AG04449 (cell line): Measurements from ENCODE around the gene SLC6A20.
"Not testable (repeated sequence)": the region's sequence is repeated elsewhere in the genome, so short reads cannot be mapped to it uniquely, and the experiment has no call there.

Experiments used
- CTCF ChIA-PET: fragments of 350-600 bp; formaldehyde crosslinking; extraction: SDS; loops from one replicate; lab custom pipeline; 2021; ENCODE audit warnings: antibody characterized with exemption; lab: Yijun Ruan, JAX
- POLR2A ChIA-PET: fragments of 400-600, 350-600 bp; formaldehyde crosslinking; extraction: SDS; loops from one replicate; lab custom pipeline; 2020; ENCODE audit warnings: antibody characterized with exemption, inconsistent platforms; lab: Yijun Ruan, JAX
- DNase-seq: peaks from one replicate; pipeline ENCODE4 v3.0.0-alpha.2; 2010; ENCODE audit warnings: low read depth, low spot score
- H3K4me3 ChIP-seq: 2 replicates; pipeline ENCODE4 v1.5.1; 2011; ENCODE audit warnings: low read depth, mild to moderate bottlenecking, control low read depth, low read length
- TF ChIP-seq, protein P1 (sequence below): IDR thresholded peaks from one replicate; pipeline ENCODE4 v1.5.1; 2011; ENCODE audit warnings: mild to moderate bottlenecking, moderate library complexity, low read length, control low read depth, inconsistent platforms; ENCODE audit not compliant: insufficient read depth; ENCODE audit errors: missing control alignments

SLC6A20 gene

DNA sequence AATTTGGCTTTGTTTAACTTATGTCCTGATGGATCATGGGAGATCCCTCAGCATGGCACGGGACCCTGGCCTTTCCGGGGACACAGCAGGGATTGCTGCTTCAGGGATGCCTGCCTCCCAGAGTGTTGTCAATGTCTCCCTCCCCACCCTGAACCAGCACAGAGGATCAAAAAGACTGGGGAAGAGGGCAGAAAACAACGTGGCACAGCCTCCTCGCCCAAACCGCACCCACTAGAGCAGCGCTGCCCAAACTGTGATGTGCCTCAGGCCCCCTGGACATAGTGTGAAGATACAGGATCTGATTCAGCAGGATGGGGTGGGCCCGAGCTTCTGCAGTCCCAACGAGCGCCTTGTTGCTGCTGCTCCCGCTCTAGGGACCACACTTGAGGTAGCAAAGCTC, 34.5 kb downstream of the SLC6A20 start:
- POLR2A ChIA-PET: no interaction called here
- TF ChIP-seq, protein P1, sequence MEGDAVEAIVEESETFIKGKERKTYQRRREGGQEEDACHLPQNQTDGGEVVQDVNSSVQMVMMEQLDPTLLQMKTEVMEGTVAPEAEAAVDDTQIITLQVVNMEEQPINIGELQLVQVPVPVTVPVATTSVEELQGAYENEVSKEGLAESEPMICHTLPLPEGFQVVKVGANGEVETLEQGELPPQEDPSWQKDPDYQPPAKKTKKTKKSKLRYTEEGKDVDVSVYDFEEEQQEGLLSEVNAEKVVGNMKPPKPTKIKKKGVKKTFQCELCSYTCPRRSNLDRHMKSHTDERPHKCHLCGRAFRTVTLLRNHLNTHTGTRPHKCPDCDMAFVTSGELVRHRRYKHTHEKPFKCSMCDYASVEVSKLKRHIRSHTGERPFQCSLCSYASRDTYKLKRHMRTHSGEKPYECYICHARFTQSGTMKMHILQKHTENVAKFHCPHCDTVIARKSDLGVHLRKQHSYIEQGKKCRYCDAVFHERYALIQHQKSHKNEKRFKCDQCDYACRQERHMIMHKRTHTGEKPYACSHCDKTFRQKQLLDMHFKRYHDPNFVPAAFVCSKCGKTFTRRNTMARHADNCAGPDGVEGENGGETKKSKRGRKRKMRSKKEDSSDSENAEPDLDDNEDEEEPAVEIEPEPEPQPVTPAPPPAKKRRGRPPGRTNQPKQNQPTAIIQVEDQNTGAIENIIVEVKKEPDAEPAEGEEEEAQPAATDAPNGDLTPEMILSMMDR: no peak
- H3K4me3 ChIP-seq: no peak overlapping the region
- CTCF ChIA-PET: interaction anchor here (0.9 to 6.6 kb wide), 26 partner anchors 8 to 617 kb away, joined by 3 to 139 read pairs (median 6); partner anchors contain the start of gene FYCO1
- DNase-seq: no peak

DNA sequence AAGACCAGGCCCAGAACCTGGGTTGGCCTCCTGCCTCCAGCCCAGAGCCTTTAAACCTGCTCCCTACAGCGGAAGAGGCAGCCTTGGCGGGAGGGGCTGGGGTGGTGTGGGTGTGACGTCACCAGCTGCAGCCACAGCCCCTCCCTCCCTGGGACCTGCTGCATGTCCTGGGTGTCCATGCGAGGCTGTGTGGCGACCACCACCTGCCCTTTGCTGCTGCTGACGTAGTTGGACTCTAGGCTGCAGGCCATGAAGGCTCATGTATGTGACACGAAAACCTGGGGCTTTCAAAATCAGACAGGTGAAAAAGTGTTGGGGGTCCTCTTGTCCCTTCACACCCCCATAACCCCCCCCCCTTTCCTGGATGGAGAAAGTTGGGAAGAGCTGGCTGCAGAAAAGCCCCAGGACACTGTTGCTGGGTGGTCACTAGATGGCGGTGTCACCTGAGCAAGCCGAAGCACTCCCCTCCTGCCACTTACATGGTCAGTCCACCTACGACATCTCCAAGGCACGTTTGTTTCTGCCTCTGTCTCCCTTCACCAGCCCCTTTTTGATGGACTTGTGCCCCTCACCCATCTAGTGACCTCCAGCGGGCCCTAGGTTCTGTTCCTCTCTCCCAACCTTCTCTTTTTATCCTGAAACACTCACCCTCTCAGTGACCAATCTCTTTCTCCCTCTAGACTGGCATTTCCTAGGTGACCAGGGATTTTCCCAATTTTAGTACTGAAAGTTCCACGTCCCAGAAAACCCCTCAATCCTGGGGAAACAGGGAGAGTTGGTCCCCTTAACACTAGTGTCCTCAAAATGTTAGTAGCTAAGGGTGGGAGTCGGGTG, 35.2 kb downstream of the SLC6A20 start:
- TF ChIP-seq, protein P1: peak; percentile 90
- CTCF ChIA-PET: interaction anchor here (0.7 to 6.6 kb wide), 30 partner anchors 9 to 617 kb away, joined by 3 to 139 read pairs (median 6); partner anchors contain the start of gene SACM1L
- POLR2A ChIA-PET: no interaction called here
- peak; percentile 3 for DNase-seq
- no peak overlapping the region for H3K4me3 ChIP-seq

DNA sequence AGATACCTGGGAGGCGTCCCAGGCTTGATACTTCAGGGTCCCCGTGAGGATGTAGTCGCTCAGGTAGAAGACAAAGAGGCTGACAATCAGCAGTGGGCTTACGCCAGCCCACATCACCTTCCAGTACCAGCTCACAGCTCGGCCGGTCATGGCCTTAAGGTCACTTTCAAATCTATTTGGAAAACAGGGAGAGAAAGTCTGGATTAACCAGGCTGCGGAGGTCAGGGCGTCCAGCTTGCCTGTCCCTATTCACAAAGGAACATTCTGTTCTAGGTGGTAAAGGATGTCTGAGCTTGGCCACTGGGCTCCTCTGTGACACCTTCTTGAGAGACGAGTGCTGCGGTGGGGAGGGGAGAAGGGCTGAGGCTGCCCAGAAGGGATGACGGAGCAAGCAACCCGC, 36.5 kb downstream of the SLC6A20 start:
- ChIA-PET POLR2A (no interaction called here), CTCF (interaction anchor here (0.6 to 6.6 kb wide), 19 partner anchors 9 to 721 kb away, joined by 3 to 139 read pairs (median 10); partner anchors contain the start of gene SACM1L)
- no peak overlapping the region for H3K4me3 ChIP-seq
- DNase-seq: no peak
- TF ChIP-seq, protein P1: no peak

DNA sequence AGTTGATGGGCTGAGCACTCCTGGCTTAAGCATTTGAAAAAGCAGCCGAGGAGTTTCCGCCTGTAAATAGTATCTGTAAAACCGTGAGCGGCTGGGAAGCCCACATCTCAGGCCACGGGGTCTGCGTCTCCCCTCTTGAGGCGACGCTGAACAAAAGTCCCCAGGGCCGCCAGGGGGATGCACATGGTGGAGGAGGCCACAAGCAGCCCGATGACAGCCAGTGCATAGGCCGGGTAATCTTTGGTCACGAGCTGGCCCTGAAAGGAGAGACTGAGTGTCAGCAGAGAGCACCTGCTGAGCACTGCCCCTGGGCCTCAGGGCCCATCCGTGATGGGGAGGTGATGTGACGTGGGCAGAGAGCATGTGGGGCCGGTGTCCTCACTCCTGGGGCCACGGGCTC, 37.5 kb downstream of the SLC6A20 start:
- ChIA-PET CTCF (interaction anchor here (1.1 to 6.6 kb wide), 10 partner anchors 9 to 720 kb away, joined by 3 to 139 read pairs (median 42); no protein-coding TSS in a partner anchor), POLR2A (no interaction called here)
- TF ChIP-seq, protein P1: no peak
- no peak overlapping the region for H3K4me3 ChIP-seq
- DNase-seq: no peak

DNA sequence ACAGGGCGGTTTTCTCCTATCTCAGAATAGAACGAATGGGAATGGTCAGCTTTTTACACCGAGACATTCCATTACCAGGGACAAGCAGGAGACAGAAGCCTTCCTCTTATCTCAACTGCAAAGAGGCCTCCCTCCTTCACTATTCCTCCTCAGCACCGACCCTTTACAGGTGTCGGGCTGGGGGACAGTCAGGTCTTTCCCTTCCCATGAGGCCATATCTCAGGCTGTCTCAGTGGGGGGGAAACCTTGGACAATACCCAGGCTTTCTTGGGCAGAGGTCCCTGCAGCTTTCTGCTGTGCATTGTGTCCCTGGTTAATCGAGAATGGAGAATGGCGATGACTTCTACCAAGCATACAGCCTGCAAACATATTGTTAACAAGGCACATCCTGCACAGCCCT, 39.2 kb downstream of the SLC6A20 start:
- CTCF ChIA-PET: interaction anchor here (2.1 kb wide), 1 partner anchor 181 kb away, joined by 6 read pairs; no protein-coding TSS in a partner anchor
- DNase-seq, POLR2A ChIA-PET, H3K4me3 ChIP-seq: not testable (repeated sequence)

DNA sequence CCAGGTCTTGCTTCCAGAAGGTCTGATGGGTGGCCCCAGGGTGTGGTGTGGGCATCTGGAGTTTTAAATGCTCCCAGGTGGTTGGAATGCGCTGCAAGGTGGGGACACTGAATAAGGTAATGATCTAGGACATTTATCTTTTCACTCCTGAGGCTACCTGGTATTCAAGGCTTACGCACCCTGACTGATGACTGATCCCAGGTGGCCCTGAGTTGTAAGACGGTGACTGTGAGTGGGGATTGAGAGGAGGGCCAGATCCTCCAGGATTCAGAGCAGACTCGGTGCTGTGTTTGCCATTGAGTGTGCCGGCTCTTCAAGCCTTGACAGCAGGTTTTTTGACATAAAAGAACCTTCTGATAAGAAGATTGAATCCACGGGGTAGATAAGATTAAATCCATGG, 40.3 kb downstream of the SLC6A20 start:
- H3K4me3 ChIP-seq: no peak overlapping the region
- TF ChIP-seq, protein P1: no peak
- DNase-seq: no peak
- POLR2A ChIA-PET: no interaction called here
- CTCF ChIA-PET: interaction anchor here (1.7 to 2.1 kb wide), 2 partner anchors 183 to 320 kb away, joined by 5 to 6 read pairs; no protein-coding TSS in a partner anchor
